Stimulated activated naive CD8-positive, alpha-beta T cell treated with anti-CD3 and anti-CD28 coated beads, Interleukin-15, Interleukin-2, amounts not matched to agents 100 ng/mL and 50 ng/mL, for 24 hours (primary cell): Measurements from ENCODE around the gene HEXA.
A peak's percentile ranks its signal among the peaks of the same experiment; 100 is the strongest.
"Not testable (repeated sequence)": the region's sequence is repeated elsewhere in the genome, so short reads cannot be mapped to it uniquely, and the experiment has no call there.

Source experiments
- H3K27ac Mint-ChIP-seq: one replicate; pipeline ENCODE4 v1.8.0; 2021; ENCODE audit warnings: mild to moderate bottlenecking, mixed read lengths
- H3K27me3 Mint-ChIP-seq: one replicate; pipeline ENCODE4 v1.8.0; 2021; ENCODE audit warnings: mixed read lengths
- H3K36me3 Mint-ChIP-seq: one replicate; pipeline ENCODE4 v1.8.0; 2021; ENCODE audit warnings: low read depth, mixed read lengths
- H3K4me1 Mint-ChIP-seq: one replicate; pipeline ENCODE4 v1.8.0; 2021; ENCODE audit warnings: low read depth, mixed read lengths
- H3K4me3 Mint-ChIP-seq: one replicate; pipeline ENCODE4 v1.8.0; 2021; ENCODE audit warnings: mild to moderate bottlenecking, mixed read lengths
- H3K9me3 Mint-ChIP-seq: one replicate; pipeline ENCODE4 v1.8.0; 2021; ENCODE audit warnings: mixed read lengths

The HEXA gene

DNA sequence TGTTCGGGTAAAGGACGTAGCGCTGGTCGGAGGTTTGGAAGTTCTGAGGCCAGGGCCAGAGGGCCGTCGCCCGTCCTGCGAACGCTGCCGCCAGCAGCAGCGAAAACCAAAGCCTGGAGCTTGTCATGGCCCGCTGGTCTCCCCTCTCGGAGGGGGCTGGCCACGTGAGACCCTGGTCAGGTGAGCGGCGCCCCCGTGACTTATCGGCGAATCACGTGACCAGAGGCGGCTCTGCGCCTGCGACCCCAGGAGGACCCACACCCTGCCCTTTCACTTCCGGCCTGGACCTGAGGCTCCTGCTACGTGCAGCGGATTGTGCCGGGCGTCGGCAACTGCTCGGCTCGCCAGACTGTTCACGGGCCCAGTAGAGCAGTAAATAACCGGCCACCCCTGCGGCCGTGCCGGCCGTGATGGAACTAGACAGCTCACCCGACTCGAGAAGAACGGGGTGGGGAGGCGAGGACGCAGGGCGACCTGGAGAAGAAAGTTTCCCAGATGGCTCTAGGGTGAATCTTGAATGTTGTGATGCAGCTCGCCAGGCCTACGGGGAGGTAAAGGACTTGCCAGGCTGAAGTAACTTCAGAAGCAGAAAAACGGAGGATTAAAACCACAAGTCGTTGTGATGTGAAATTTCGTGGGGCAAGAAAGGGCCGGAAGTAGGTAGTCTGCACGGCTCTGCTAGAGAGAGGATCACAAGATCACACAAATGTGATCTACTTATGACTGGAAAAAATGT is at the start of gene HEXA:
HEXA (minus strand) TSS at position 169 of the 736 bp plus-strand sequence; CDS start at position 127, 42 bp downstream.
- Mint-ChIP-seq H3K27ac (peak within 1 kb of the TSS; percentile 99), H3K9me3 (no peaks in the 10 kb centered on the region), H3K4me1 (peaks cover 51% of the 10 kb centered on the region)

DNA sequence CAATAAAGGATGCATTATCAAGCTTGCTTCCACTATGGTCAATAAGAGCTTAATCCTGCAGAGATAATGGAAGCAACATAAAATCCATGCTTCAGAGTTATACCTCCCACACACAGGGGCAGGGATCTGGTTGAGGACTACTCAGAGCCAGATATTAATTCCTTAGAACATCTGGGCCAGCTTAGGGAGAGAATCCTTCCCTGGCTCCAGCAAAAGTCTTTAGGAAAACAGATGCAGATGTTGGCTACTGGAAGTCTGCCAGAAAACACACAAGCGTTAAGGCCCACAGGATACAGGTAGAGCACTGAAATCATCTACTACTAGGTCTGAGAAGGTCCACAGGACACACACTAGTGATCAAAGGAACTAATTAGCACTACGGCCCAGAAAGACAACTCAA is 47.4 kb upstream of the HEXA start:
- H3K4me1 Mint-ChIP-seq = no peaks in the 10 kb centered on the region
- H3K27me3 Mint-ChIP-seq = no peaks in the 10 kb centered on the region
- H3K9me3 Mint-ChIP-seq = peaks cover 19% of the 10 kb centered on the region
- no peak overlapping the region for H3K4me3 Mint-ChIP-seq
- no peak overlapping the region for H3K27ac Mint-ChIP-seq
- H3K36me3 Mint-ChIP-seq = no peaks in the 10 kb centered on the region

More for the DNA sequence above, at the start of gene HEXA:
- H3K4me3 Mint-ChIP-seq = peak within 1 kb of the TSS; percentile 93
- no peaks in the 10 kb centered on the region for H3K27me3 Mint-ChIP-seq
- H3K36me3 Mint-ChIP-seq = peaks cover 6% of the 10 kb centered on the region

- Mint-ChIP-seq H3K27me3 (no peaks in the 10 kb centered on the region), H3K4me3 (no peak overlapping the region), H3K4me1 (no peaks in the 10 kb centered on the region)
Observed at GRCh38 chr15:72421484-72421883, 45.7 kb upstream of the HEXA start.

GRCh38 chr15:72420576-72420975 is 44.8 kb upstream of the HEXA start:
- H3K27me3 Mint-ChIP-seq = no peaks in the 10 kb centered on the region
- H3K4me3 Mint-ChIP-seq = no peak overlapping the region
- peaks cover 8% of the 10 kb centered on the region for H3K9me3 Mint-ChIP-seq
- no peaks in the 10 kb centered on the region for H3K4me1 Mint-ChIP-seq
- H3K36me3 Mint-ChIP-seq = no peaks in the 10 kb centered on the region
- no peak overlapping the region for H3K27ac Mint-ChIP-seq

More at GRCh38 chr15:72421484-72421883, 45.7 kb upstream of the HEXA start:
- Mint-ChIP-seq H3K27ac (no peak overlapping the region), H3K9me3 (peaks cover 12% of the 10 kb centered on the region), H3K36me3 (no peaks in the 10 kb centered on the region)

GRCh38 chr15:72419768-72420167 is 44.0 kb upstream of the HEXA start:
- not testable (repeated sequence) for H3K4me3 Mint-ChIP-seq, H3K4me1 Mint-ChIP-seq, H3K9me3 Mint-ChIP-seq, H3K27ac Mint-ChIP-seq, H3K27me3 Mint-ChIP-seq, H3K36me3 Mint-ChIP-seq

- H3K27ac Mint-ChIP-seq = no peak overlapping the region
- H3K9me3 Mint-ChIP-seq = no peaks in the 10 kb centered on the region
- H3K36me3 Mint-ChIP-seq = no peaks in the 10 kb centered on the region
- peaks cover 14% of the 10 kb centered on the region for H3K27me3 Mint-ChIP-seq
- no peaks in the 10 kb centered on the region for H3K4me1 Mint-ChIP-seq
- no peak overlapping the region for H3K4me3 Mint-ChIP-seq
Observed at GRCh38 chr15:72415304-72415703, 39.5 kb upstream of the HEXA start.

GRCh38 chr15:72413337-72413736 is 37.5 kb upstream of the HEXA start:
- not testable (repeated sequence) for H3K9me3 Mint-ChIP-seq, H3K4me3 Mint-ChIP-seq, H3K4me1 Mint-ChIP-seq, H3K36me3 Mint-ChIP-seq, H3K27ac Mint-ChIP-seq
- H3K27me3 Mint-ChIP-seq = peaks cover 22% of the 10 kb centered on the region

GRCh38 chr15:72411544-72411943 is 35.7 kb upstream of the HEXA start:
- H3K27me3 Mint-ChIP-seq = peaks cover 22% of the 10 kb centered on the region
- no peak overlapping the region for H3K4me3 Mint-ChIP-seq
- H3K4me1 Mint-ChIP-seq = no peaks in the 10 kb centered on the region
- no peaks in the 10 kb centered on the region for H3K36me3 Mint-ChIP-seq
- H3K27ac Mint-ChIP-seq = no peak overlapping the region
- H3K9me3 Mint-ChIP-seq = no peaks in the 10 kb centered on the region

GRCh38 chr15:72411111-72411510 is 35.3 kb upstream of the HEXA start:
- no peak overlapping the region for H3K4me3 Mint-ChIP-seq
- H3K4me1 Mint-ChIP-seq = no peaks in the 10 kb centered on the region
- H3K36me3 Mint-ChIP-seq = no peaks in the 10 kb centered on the region
- peaks cover 22% of the 10 kb centered on the region for H3K27me3 Mint-ChIP-seq
- H3K9me3 Mint-ChIP-seq = no peaks in the 10 kb centered on the region
- no peak overlapping the region for H3K27ac Mint-ChIP-seq

DNA sequence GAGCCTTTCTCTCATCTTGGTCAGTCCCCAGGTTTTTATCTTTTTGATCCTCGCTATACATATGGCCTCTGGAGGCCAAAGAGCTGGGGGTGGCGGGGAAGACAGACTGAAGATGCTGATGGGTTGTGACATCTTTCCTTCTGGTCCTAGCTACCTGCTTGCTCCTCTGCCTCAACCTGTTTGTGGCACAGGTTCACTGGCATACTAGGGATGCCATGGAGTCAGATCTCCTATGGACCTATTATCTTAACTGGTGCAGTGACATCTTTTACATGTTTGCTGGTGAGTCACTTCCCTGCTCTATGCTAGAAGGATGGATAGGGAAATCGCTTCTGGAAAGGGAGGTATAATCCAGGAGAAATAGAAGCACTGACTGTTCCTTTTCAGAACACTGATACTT is 31.1 kb upstream of the HEXA start:
- Mint-ChIP-seq H3K27me3 (peaks cover 38% of the 10 kb centered on the region), H3K4me3 (no peak overlapping the region)

DNA sequence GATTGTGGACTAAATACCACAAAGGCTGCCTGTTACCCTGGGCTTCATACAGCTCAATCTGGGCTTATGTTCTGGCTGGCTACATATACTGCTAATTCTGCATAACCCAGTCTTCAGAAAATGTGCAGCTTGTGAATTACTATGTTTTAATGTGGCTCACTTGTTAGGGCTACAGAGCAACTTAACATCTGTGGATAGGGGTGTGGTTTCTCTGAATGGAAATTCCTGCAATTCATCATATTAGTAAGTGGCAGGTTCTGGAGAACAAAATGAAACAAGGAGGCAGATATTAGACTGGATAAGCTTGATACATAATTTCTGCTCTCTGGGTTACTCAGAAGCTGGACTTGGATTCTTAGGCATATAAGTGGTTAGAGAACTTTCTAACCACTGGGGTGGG is 29.0 kb upstream of the HEXA start:
- Mint-ChIP-seq H3K4me1 (no peaks in the 10 kb centered on the region), H3K27me3 (peaks cover 35% of the 10 kb centered on the region), H3K4me3 (no peak overlapping the region), H3K27ac (no peak overlapping the region), H3K36me3 (no peaks in the 10 kb centered on the region), H3K9me3 (no peaks in the 10 kb centered on the region)

More for the DNA sequence above, 31.1 kb upstream of the HEXA start:
- Mint-ChIP-seq H3K27ac (no peak overlapping the region), H3K4me1 (no peaks in the 10 kb centered on the region), H3K36me3 (no peaks in the 10 kb centered on the region), H3K9me3 (no peaks in the 10 kb centered on the region)

DNA sequence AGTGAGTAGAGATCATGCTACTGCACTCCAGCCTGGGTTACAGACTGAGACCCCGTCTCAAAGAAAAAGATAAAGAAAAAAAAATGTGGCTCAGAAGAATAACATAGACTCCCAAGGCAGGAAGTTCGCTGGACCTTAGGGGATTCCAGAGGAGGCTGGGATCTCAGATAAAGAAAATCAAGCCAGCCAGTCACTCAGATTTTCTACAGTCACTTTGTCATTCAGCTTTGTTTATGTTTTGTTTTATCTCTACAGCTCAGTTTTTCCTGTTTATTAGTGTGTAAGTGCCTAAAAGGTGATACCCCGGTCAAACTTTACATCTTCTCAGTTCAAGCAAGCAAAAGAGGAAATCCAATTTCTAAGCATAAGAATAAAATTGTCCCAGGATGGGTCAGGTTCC is 28.5 kb upstream of the HEXA start:
- Mint-ChIP-seq H3K36me3 (no peaks in the 10 kb centered on the region), H3K9me3 (no peaks in the 10 kb centered on the region), H3K4me3 (no peak overlapping the region), H3K27ac (no peak overlapping the region), H3K27me3 (peaks cover 31% of the 10 kb centered on the region), H3K4me1 (no peaks in the 10 kb centered on the region)

GRCh38 chr15:72402726-72403125 is 26.9 kb upstream of the HEXA start:
- Mint-ChIP-seq H3K27me3 (peaks cover 30% of the 10 kb centered on the region), H3K27ac (no peak overlapping the region), H3K36me3 (no peaks in the 10 kb centered on the region), H3K4me3 (no peak overlapping the region), H3K9me3 (no peaks in the 10 kb centered on the region), H3K4me1 (no peaks in the 10 kb centered on the region)

GRCh38 chr15:72398648-72399047 is 22.8 kb upstream of the HEXA start:
- Mint-ChIP-seq H3K4me1 (no peaks in the 10 kb centered on the region), H3K36me3 (no peaks in the 10 kb centered on the region), H3K9me3 (no peaks in the 10 kb centered on the region), H3K4me3 (no peak overlapping the region), H3K27ac (no peak overlapping the region), H3K27me3 (peaks cover 20% of the 10 kb centered on the region)

DNA sequence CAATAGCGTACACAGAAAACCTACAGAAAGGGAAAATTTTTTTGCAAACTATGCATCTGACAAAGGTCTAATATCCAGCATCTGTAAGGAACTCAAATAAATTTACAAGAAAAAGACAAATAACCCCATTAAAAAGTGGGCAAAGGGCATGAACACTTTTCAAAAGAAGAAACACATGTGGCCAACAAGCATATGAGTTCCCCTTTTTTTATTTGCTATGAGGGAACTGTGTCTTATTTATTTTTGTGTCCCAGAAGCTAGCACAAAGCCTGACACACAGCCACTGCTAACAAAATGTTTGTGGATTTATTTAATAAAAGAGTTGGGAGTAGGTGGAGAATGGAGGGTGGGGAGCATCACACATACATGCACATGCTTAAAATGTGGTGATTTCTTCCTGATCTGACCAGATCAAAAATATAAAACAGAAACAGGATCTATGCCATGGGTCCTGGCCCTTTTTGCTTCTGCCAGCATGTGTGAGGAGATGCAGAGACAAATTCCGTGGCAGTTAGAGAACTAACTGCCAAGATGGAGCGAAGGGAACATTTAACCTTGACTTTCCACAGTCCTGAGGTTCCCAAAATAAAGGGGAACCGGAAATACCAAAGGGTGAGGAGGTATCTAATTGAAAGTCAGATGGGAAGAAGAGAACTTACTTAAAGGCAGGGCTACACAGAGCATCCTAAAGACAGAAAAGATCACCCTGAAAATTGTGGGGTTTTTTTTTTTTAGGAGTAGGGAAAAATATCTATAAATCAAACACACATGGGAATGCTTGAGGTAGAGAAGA is 22.2 kb upstream of the HEXA start, which contains the start of gene TMEM202:
TMEM202 (plus strand) TSS at position 510 of the 793 bp plus-strand sequence; CDS start at position 532, 22 bp downstream.
- Mint-ChIP-seq H3K36me3 (no peaks in the 10 kb centered on the region), H3K4me3 (no peak within 1 kb of the TSS), H3K9me3 (no peaks in the 10 kb centered on the region), H3K27ac (no peak within 1 kb of the TSS), H3K27me3 (peaks cover 14% of the 10 kb centered on the region), H3K4me1 (no peaks in the 10 kb centered on the region)
